Body of pancreas (tissue), 4 donors: Measurements from ENCODE around the gene CLMN. TPM values are rescaled to one million over a fixed set of nuclear protein-coding genes. Genes with fewer than 3 reads are reported as not detected.

Source experiments
- ATAC-seq: fragments of 150-250 bp; one replicate; pipeline ENCODE4 v1.9.1; 2016
- DNase-seq, 4 donors: peaks; one replicate each; pipeline ENCODE4 v3.0.0-alpha.2; 2019
- H3K27ac ChIP-seq, 4 donors: fragments of 200-600 bp; sonication (generic); 1 replicate in 3 of 4; 2 replicates in 1 of 4; pipeline versions ENCODE4 v1.5.1 to v1.6.1; 2016 to 2019; ENCODE audit warnings: mild to moderate bottlenecking in 1 of 4, mixed read lengths in 1 of 4, moderate library complexity in 1 of 4
- H3K27me3 ChIP-seq, 2 donors: fragments of 200-600 bp; sonication (generic); one replicate each; pipeline ENCODE4 v1.6.0; 2016; ENCODE audit warnings: mild to moderate bottlenecking in 1 of 2
- H3K36me3 ChIP-seq, 2 donors: fragments of 200-600 bp; sonication (generic); replicated peaks in 1 of 2; 2 replicates each; pipeline ENCODE4 v1.5.1; 2016; ENCODE audit warnings: low read depth in 2 of 2; ENCODE audit not compliant: insufficient read depth in 1 of 2
- H3K4me1 ChIP-seq: fragments of 200-600 bp; sonication (generic); one replicate; pipeline ENCODE4 v1.6.0; 2016
- H3K4me3 ChIP-seq, 2 donors: fragments of 200-600 bp; sonication (generic); 1 replicate in 1 of 2; 2 replicates in 1 of 2; pipeline ENCODE4 v1.5.1; 2016 to 2019
- H3K9me3 ChIP-seq, 3 donors: fragments of 200-600 bp; sonication (generic); 1 replicate in 2 of 3; 2 replicates in 1 of 3; pipeline ENCODE4 v1.5.1; 2016
- POLR2A ChIP-seq, 3 donors: fragments of 450-650 bp; IDR thresholded peaks; one replicate each; pipeline ENCODE4 v1.6.1; 2016; ENCODE audit warnings: antibody characterized with exemption in 3 of 3, mild to moderate bottlenecking in 2 of 3
- WGBS, 2 donors: methylation state at CpG; one replicate each; pipeline ENCODE4 v1.1.5; 2017; 5-methylcytosine and 5-hydroxymethylcytosine counted together
- intact Hi-C: fragments of 100-400 bp; cut with DNase I; formaldehyde crosslinking; loops from one replicate; pipeline ENCODE4 v1.15.1; 2023
- total RNA-seq, 2 donors: library from RNA; depleted of rRNA; stranded (reverse); fragments of >200 nt; gene quantifications; one replicate each; pipeline ENCODE4 v1.1.0, GENCODE V29; 2016
- TF ChIP-seq, protein P1 (sequence below), 7 experiments: fragments of 450-650 bp in 4 of 7; fragments of 200-600 bp in 3 of 7; sonication (generic) in 3 of 7; IDR thresholded peaks; one replicate each; pipeline ENCODE4 v1.5.1; 2016 to 2019; ENCODE audit warnings: antibody characterized with exemption in 7 of 7

The CLMN gene
- total RNA-seq, 2 donors from 2014 or later = 53.7 to 54.7 TPM

DNA sequence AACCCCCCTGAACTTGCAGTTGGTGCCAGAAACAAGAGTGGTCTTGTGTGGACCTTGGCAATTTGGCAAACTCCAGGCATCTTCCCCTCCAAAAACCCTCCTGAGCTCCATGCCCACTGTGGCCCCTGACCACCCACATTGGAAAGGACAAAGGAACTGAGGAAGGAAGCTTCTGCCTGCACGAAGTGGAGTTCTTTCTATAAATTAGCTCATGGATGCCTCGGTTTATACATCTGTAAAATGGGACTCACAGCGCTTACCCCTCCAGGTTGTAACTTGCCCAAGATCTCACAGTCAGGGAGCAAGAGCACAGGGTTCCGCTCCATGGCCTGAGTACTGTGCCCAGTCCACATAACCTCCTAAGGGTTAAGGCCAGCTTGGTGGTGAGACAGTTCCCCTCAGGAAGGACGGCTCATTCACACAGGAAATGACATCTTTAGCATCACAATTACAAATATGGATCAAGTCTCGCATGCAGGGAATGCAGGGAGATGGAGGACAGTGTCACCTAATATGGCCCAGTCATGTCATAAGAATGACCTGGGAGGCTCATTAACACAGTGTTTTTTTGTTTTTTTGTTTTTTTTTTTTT lies 66.6 kb downstream of the CLMN start:
- H3K27me3 ChIP-seq = no peaks in the 10 kb centered on the region
- no peak for TF ChIP-seq POLR2A (IDR thresholded peaks at IDR 0.05)
- TF ChIP-seq, protein P1, sequence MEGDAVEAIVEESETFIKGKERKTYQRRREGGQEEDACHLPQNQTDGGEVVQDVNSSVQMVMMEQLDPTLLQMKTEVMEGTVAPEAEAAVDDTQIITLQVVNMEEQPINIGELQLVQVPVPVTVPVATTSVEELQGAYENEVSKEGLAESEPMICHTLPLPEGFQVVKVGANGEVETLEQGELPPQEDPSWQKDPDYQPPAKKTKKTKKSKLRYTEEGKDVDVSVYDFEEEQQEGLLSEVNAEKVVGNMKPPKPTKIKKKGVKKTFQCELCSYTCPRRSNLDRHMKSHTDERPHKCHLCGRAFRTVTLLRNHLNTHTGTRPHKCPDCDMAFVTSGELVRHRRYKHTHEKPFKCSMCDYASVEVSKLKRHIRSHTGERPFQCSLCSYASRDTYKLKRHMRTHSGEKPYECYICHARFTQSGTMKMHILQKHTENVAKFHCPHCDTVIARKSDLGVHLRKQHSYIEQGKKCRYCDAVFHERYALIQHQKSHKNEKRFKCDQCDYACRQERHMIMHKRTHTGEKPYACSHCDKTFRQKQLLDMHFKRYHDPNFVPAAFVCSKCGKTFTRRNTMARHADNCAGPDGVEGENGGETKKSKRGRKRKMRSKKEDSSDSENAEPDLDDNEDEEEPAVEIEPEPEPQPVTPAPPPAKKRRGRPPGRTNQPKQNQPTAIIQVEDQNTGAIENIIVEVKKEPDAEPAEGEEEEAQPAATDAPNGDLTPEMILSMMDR (IDR thresholded peaks at IDR 0.05) = no peak
- H3K4me3 ChIP-seq = no peak overlapping the region
- H3K9me3 ChIP-seq = no peaks in the 10 kb centered on the region
- DNase-seq (no peak), ATAC-seq (no peak)
- peaks cover 78% of the 10 kb centered on the region for H3K4me1 ChIP-seq
- 84 to 93% methylated on average over 6 of the region's 6 CpGs for WGBS, 2 donors
- intact Hi-C loops = no loop called here
- no peaks in the 10 kb centered on the region for H3K36me3 ChIP-seq
- no peak overlapping the region for H3K27ac ChIP-seq

DNA sequence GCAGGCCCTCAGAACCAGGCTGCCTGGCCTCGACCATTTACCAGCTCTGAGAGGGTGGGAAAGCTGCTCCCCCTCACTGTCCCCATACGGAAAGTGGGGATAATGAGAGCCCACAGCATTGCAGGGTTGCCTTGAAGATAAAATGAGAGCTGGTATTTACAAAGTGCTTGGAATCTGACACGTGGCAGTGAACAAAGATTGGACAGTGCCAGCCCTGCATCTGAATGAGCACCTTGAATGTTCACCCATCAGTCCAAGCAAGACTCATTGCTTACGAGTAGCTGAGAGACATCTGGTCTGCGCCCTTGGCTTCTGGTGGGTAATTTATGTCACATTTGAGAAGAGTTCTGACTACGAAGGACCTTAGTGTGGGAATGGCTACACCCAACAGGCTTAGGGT lies 67.5 kb downstream of the CLMN start:
- intact Hi-C loops = no loop called here
- ATAC-seq = no peak
- Histone ChIP-seq H3K27me3 (no peaks in the 10 kb centered on the region), H3K36me3 (no peaks in the 10 kb centered on the region), H3K4me3 (no peak overlapping the region), H3K9me3 (no peaks in the 10 kb centered on the region), H3K27ac (peak overlapping the region in 3 of 4 donors; percentile 27 to 49 (median 29)), H3K4me1 (peaks cover 86% of the 10 kb centered on the region)
- TF ChIP-seq POLR2A (IDR thresholded peaks at IDR 0.05) = no peak
- TF ChIP-seq, protein P1 (IDR thresholded peaks at IDR 0.05) = no peak
- 50 to 51% methylated on average over 5 to 6 of the region's 6 CpGs for WGBS, 2 donors
- peak in 2 of 4 donors; percentile 42 to 57 for DNase-seq

DNA sequence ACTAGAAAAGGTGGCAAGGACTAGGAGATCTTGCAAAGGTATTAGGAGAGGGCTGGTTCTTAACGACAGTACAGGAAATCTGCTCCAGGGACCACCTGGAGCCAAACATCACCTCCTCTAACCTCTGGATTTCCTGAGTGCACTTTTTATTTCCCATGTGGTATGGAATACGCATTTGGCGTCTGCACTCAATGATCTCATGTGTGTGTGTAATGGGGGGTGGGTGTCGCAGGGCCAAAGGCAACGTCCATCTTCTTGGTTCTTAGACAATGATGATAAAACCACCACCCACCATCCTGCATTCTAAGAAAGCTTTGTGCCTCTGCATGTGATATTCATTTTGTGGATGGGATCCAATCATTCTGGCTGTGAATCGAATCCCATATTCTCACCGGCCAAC lies 68.8 kb downstream of the CLMN start:
- no peak overlapping the region for H3K4me3 ChIP-seq
- ATAC-seq (no peak), DNase-seq (no peak)
- TF ChIP-seq, protein P1 (IDR thresholded peaks at IDR 0.05) = no peak
- TF ChIP-seq POLR2A (IDR thresholded peaks at IDR 0.05) = no peak
- peak overlapping the region in 2 of 4 donors; percentile 78 to 84 for H3K27ac ChIP-seq
- no peaks in the 10 kb centered on the region for H3K27me3 ChIP-seq
- intact Hi-C loops = no loop called here
- H3K36me3 ChIP-seq = no peaks in the 10 kb centered on the region
- peaks cover 85% of the 10 kb centered on the region for H3K4me1 ChIP-seq
- H3K9me3 ChIP-seq = no peaks in the 10 kb centered on the region
- WGBS, 2 donors = 89 to 92% methylated on average over 7 of the region's 7 CpGs

GRCh38 chr14:95250140-95250769 lies 69.5 kb downstream of the CLMN start:
- intact Hi-C loops = no loop called here
- DNase-seq = no peak
- H3K4me3 ChIP-seq = no peak overlapping the region
- peaks cover 79% of the 10 kb centered on the region for H3K4me1 ChIP-seq
- no peaks in the 10 kb centered on the region for H3K27me3 ChIP-seq
- no peak for ATAC-seq
- WGBS, 2 donors = 80 to 85% methylated on average over 5 of the region's 5 CpGs
- H3K36me3 ChIP-seq = no peaks in the 10 kb centered on the region
- peak overlapping the region; percentile 68 to 84 (median 80) for H3K27ac ChIP-seq
- no peaks in the 10 kb centered on the region for H3K9me3 ChIP-seq
- TF ChIP-seq, protein P1 (IDR thresholded peaks at IDR 0.05) = no peak
- no peak for TF ChIP-seq POLR2A (IDR thresholded peaks at IDR 0.05)

- peaks cover 62% of the 10 kb centered on the region for H3K4me1 ChIP-seq
- no peak overlapping the region for H3K4me3 ChIP-seq
- DNase-seq = no peak
- peak overlapping the region; percentile 68 to 84 (median 80) for H3K27ac ChIP-seq
- no peaks in the 10 kb centered on the region for H3K27me3 ChIP-seq
- TF ChIP-seq, protein P1 (IDR thresholded peaks at IDR 0.05) = no peak
- no peak for TF ChIP-seq POLR2A (IDR thresholded peaks at IDR 0.05)
- no peak for ATAC-seq
- intact Hi-C loops = no loop called here
- 50 to 61% methylated on average over 6 of the region's 6 CpGs for WGBS, 2 donors
- H3K9me3 ChIP-seq = no peaks in the 10 kb centered on the region
- no peaks in the 10 kb centered on the region for H3K36me3 ChIP-seq
Observed at GRCh38 chr14:95248432-95248831, 71.3 kb downstream of the CLMN start.
